GM23338 (cell line): ENCODE data around the gene TRIM8.

Experiments used
- CREB1 ChIP-seq: fragments of 250-450 bp; sonication (Bioruptor Pico); IDR thresholded peaks from 2 replicates; pipeline ENCODE4 v1.5.0; 2020; ENCODE audit warnings: low read depth, mild to moderate bottlenecking, moderate library complexity
- CTCF ChIP-seq, 2 experiments: fragments of 200-600 bp in 1 of 2; sonication (generic) in 1 of 2; conservative IDR thresholded peaks; 2 replicates each; pipeline versions ENCODE4 v1.5.1 to v1.6.1; 2016 to 2017; ENCODE audit warnings: antibody characterized with exemption in 2 of 2, low read depth in 2 of 2, mild to moderate bottlenecking in 2 of 2, moderate library complexity in 1 of 2
- ETS1 ChIP-seq: IDR thresholded peaks from 2 replicates; pipeline ENCODE4 v1.6.1; 2016; ENCODE audit warnings: antibody characterized with exemption
- EZH2 ChIP-seq: fragments of 200-600 bp; sonication (generic); IDR thresholded peaks from one replicate; pipeline ENCODE4 v1.8.0; 2017; ENCODE audit warnings: antibody characterized with exemption, mild to moderate bottlenecking, low read depth; ENCODE audit not compliant: unreplicated experiment
- EZH2phosphoT487 ChIP-seq: fragments of 200-600 bp; sonication (generic); IDR thresholded peaks from one replicate; pipeline ENCODE4 v1.8.1; 2018; ENCODE audit warnings: antibody characterized with exemption; ENCODE audit not compliant: unreplicated experiment
- JUNB ChIP-seq: IDR thresholded peaks from one replicate; pipeline ENCODE4 v1.6.1; 2016; ENCODE audit warnings: antibody characterized with exemption; ENCODE audit not compliant: unreplicated experiment
- NANOG ChIP-seq: IDR thresholded peaks from 2 replicates; pipeline ENCODE4 v1.6.1; 2016; ENCODE audit warnings: antibody characterized with exemption, borderline replicate concordance
- POLR2AphosphoS5 ChIP-seq: IDR thresholded peaks from 2 replicates; pipeline ENCODE4 v1.6.1; 2016; ENCODE audit warnings: antibody characterized with exemption, low read depth
- REST ChIP-seq: IDR thresholded peaks from one replicate; pipeline ENCODE4 v1.6.1; 2018; ENCODE audit warnings: antibody characterized with exemption; ENCODE audit not compliant: unreplicated experiment
- STAT1 ChIP-seq: IDR thresholded peaks from one replicate; pipeline ENCODE4 v1.6.1; 2016; ENCODE audit warnings: antibody characterized with exemption; ENCODE audit not compliant: unreplicated experiment

- TF ChIP-seq NANOG, result no peak
- no peak for TF ChIP-seq CTCF (conservative IDR thresholded peaks at IDR 0.05; ENCODE audit: low read depth in 2 of 2)
- no peak for TF ChIP-seq POLR2AphosphoS5
- no peak for TF ChIP-seq EZH2
- TF ChIP-seq EZH2phosphoT487, result no peak
- no peak for TF ChIP-seq JUNB
- no peak for TF ChIP-seq STAT1
- no peak for TF ChIP-seq REST
- TF ChIP-seq CREB1 (CRISPR knock-in tag), result no peak
- TF ChIP-seq ETS1, result no peak
Measured at GRCh38 chr10:102595897-102596296, 48.4 kb upstream of the TRIM8 start.
